Measurements from ENCODE around the gene SLC37A4. TPM values are rescaled to one million over a fixed set of nuclear protein-coding genes. Genes with fewer than 3 reads are reported as not detected.

SLC37A4 gene
- total RNA-seq, 1 donor from 2014 or later = 10.2 TPM

- DNase-seq (ENCODE audit: low spot score) = no peak
Measured at GRCh38 chr11:118979434-118979833, 51.2 kb downstream of the SLC37A4 start.

DNA sequence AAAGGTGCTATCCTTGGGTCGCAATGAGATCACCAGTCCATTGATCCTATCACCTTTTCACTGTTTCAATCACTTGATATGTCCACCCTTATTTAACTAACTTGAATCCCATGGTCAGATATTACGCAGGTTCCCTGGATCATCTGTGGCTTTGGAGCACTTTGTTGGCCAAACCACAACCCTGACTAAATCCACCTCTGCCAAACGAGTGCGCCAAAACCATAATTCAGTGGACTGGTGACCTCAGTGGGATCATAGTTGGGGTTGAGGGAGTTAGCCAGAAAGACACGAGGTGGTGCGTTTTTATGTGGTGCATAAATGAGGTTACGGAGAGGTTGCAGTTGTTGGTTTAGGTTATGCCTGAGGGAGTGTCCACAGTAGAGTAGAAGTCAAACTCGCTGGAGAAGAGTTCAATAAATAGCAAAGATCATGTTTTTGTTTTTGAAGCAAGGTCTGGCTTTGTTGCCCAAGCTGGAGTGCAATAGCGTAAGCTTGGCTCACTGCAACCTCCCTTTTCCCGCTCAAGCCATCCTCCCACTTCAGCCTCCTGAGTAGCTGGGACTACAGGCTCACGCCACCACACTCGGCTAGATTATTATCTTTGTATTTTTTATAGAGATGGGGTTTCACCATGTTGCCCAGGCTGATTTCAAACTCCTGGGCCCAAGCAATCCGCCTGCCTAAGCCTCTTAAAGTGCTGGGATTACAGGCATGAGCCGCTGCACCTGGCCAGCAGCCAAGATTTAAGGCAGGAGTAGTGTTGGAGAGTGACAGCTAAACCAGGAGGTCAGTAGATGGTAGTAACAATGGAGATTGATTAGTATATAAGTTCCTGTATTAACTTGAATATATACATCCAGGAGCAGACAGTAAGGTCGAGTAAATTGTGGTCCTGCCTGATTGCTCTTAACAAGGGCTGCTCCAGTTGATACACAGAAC is 54.6 kb downstream of the SLC37A4 start:
- no peak for DNase-seq (ENCODE audit: low spot score)

Small RNA genes lying within 50 kb of the gene (microRNA-seq; reads per million reads assigned to microRNA genes)
- gene MIR3656 (ENCODE audit: borderline number of aligned reads) = not detected

Other genes with a start within 250 kb of the SLC37A4 start
- 103 TPM for gene DDX6, start 239.7 kb downstream of the SLC37A4 start, total RNA-seq
- not detected for gene CXCR5, start 147.0 kb downstream of the SLC37A4 start, total RNA-seq
- 86.4 TPM for gene BCL9L, start 105.0 kb downstream of the SLC37A4 start, total RNA-seq
- gene UPK2, start 74.6 kb downstream of the SLC37A4 start, total RNA-seq = not detected
- not detected for gene FOXR1, start 59.1 kb downstream of the SLC37A4 start, total RNA-seq
- gene CENATAC, start 32.7 kb downstream of the SLC37A4 start, total RNA-seq = 34.8 TPM
- 953 TPM for gene RPS25, start 12.5 kb downstream of the SLC37A4 start, total RNA-seq
- 52.8 TPM for gene TRAPPC4, start 12.1 kb downstream of the SLC37A4 start, total RNA-seq
- gene HYOU1, start 26.3 kb upstream of the SLC37A4 start, total RNA-seq = 115 TPM
- 33.3 TPM for gene VPS11, start 36.9 kb upstream of the SLC37A4 start, total RNA-seq
- 22.2 TPM for gene HMBS, start 54.0 kb upstream of the SLC37A4 start, total RNA-seq
- gene DPAGT1, start 71.0 kb upstream of the SLC37A4 start, total RNA-seq = 40.9 TPM
- 11.0 TPM for gene C2CD2L, start 76.5 kb upstream of the SLC37A4 start, total RNA-seq
- 13.5 TPM for gene HINFP, start 90.7 kb upstream of the SLC37A4 start, total RNA-seq
- gene ABCG4, start 118.2 kb upstream of the SLC37A4 start, total RNA-seq = not detected
- 16.3 TPM for gene NLRX1, start 137.8 kb upstream of the SLC37A4 start, total RNA-seq
- gene NHERF4, start 154.6 kb upstream of the SLC37A4 start, total RNA-seq = not detected
- 30.4 TPM for gene CBL, start 175.5 kb upstream of the SLC37A4 start, total RNA-seq